Muscle layer of duodenum (tissue), 2 donors: ENCODE results near the gene FAM193A.
"Not testable (repeated sequence)": the region's sequence is repeated elsewhere in the genome, so short reads cannot be mapped to it uniquely, and the experiment has no call there.

ENCODE experiments used
- H3K27ac ChIP-seq: one replicate; pipeline ENCODE4 v1.7.0; 2013; ENCODE audit warnings: mild to moderate bottlenecking, low read length
- H3K27me3 ChIP-seq: one replicate; pipeline ENCODE4 v1.7.0; 2013; ENCODE audit warnings: low read depth, mild to moderate bottlenecking, control low read depth, low read length
- H3K36me3 ChIP-seq, 2 donors: one replicate each; pipeline ENCODE4 v1.7.0; 2013; ENCODE audit warnings: low read length in 2 of 2, control low read depth in 1 of 2, mild to moderate bottlenecking in 1 of 2; ENCODE audit not compliant: insufficient read depth in 2 of 2, control insufficient read depth in 1 of 2
- H3K4me1 ChIP-seq, 2 donors: one replicate each; pipeline ENCODE4 v1.7.0; 2013; ENCODE audit warnings: low read length in 2 of 2, mild to moderate bottlenecking in 2 of 2, control low read depth in 1 of 2, moderate library complexity in 1 of 2; ENCODE audit not compliant: insufficient read depth in 2 of 2, control insufficient read depth in 1 of 2
- H3K4me3 ChIP-seq, 2 donors: one replicate each; pipeline ENCODE4 v1.7.0; 2013; ENCODE audit warnings: low read length in 2 of 2, low read depth in 1 of 2, mild to moderate bottlenecking in 1 of 2
- H3K9me3 ChIP-seq, 2 donors: one replicate each; pipeline ENCODE4 v1.7.0; 2013; ENCODE audit warnings: low read length in 2 of 2, control low read depth in 1 of 2, mild to moderate bottlenecking in 1 of 2; ENCODE audit not compliant: control insufficient read depth in 1 of 2
- donor health status: healthy.

FAM193A gene

DNA sequence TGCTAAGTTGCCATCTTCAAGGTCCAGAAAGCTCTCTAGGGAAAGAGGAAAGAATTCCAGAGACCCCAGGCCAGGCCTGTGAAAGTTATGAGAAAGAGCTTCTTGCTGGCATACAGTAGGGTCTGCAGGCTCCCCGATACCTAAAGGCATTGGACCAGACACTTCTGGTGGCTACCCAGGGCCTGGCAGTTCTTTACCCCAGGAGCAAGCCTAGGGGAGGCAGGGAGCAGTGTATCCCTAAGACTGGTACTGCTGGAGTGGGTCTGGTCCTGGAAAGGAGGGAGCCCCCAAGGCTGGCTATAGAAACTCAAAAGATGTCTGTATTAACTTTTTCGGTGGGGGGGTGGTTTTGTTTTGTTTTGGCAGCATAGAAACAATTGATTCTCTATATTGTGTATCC, 19.8 kb upstream of the FAM193A start:
- no peaks in the 10 kb centered on the region for H3K27me3 ChIP-seq
- peaks cover 28 to 34% of the 10 kb centered on the region in 2 donors for H3K36me3 ChIP-seq
- peaks cover 4 to 14% of the 10 kb centered on the region in 2 donors for H3K4me1 ChIP-seq
- no peak overlapping the region for H3K4me3 ChIP-seq
- H3K9me3 ChIP-seq: no peaks in the 10 kb centered on the region
- no peak overlapping the region for H3K27ac ChIP-seq

DNA sequence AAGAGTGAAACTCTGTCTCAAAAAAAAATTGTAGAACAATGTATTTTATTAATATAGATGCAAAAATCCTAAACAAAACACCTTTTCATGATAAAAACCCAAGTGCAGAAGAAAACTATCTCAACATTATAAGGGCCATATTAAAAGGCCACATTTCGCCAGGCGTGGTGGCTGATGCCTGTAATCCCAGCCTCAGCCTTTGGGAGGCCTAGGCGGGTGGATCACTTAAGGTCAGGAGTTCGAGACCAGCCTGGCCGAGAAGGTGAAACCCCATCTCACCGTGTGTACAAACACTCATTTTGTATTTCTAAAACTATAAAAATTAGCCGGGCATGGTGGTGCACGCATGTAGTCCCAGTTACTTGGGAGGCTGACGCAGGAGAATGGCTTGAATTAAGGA, 9.9 kb upstream of the FAM193A start:
- no peak overlapping the region for H3K4me3 ChIP-seq
- no peaks in the 10 kb centered on the region for H3K36me3 ChIP-seq
- no peaks in the 10 kb centered on the region for H3K27me3 ChIP-seq
- no peaks in the 10 kb centered on the region for H3K4me1 ChIP-seq
- H3K9me3 ChIP-seq: no peaks in the 10 kb centered on the region
- H3K27ac ChIP-seq: no peak overlapping the region

DNA sequence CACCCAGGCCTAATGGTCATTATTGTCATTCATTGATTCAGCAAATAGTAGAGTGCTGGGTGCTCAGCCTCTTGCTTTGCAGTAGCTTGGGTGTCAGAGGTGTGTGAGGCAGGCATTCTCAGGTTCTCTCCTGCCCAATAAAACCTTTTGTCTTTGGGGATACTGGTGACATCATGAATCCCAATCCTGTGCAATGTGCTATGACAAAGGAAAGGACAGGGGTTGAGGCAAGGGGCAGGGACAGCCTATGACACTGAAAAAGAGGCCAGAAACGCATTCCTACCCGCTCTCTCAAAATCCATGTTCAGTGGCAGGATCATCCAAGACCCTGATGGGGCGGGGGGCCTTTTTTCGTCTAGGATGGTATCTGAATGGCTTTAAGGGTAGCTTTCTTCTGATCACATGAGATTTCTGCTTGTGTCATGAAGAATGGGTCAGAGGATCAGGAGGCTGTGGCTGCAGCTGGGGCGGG, 1.5 kb upstream of the FAM193A start:
- peak overlapping the region; percentile 74 for H3K27ac ChIP-seq
- peaks cover 0 to 21% of the 10 kb centered on the region in 2 donors for H3K4me1 ChIP-seq
- H3K27me3 ChIP-seq: no peaks in the 10 kb centered on the region
- H3K9me3 ChIP-seq: no peaks in the 10 kb centered on the region
- H3K4me3 ChIP-seq: peak overlapping the region; percentile 71 to 72
- H3K36me3 ChIP-seq: peaks cover 0 to 5% of the 10 kb centered on the region in 2 donors

DNA sequence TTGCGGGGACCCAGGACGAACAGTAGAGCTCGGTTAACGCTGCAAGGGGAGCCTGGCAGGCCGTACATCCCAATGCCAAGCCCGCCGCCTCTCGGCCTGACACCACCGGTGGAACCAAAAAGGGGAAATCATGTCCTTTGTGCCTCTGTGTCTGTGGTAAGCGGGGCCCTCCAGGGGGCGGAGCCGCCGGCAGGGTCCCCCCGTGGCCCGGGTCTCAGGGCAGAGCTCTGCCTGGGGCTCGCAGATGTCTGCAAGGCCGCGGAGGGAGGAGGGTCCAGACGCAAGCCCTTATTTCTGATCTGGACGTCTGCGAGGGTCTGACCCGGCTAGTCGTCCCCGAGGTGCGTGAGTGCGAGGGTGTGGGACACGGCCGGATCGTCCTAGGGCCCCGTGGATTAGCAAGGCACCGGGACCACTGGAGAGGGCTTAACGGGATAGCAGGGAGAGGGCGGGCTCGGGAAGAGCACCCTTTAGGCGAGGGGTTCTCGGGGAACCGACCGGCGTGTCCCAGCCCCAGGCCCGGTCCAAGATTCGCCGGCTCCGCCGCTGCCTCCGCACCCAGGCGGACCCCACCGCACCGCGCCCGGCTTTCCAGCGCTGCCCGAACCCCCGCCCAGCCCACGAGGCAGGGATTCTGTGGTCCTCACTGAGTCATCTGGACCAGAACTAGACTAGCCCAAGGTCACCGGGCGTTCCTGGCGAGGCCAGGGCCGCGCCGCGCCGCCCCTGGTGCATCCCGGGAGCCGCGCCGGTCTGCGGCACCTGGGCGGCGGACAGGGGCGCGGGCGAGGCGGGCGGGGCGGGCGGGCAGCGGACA, 863 bp upstream of the FAM193A start:
- Histone ChIP-seq H3K9me3 (no peaks in the 10 kb centered on the region), H3K4me1 (peaks cover 0 to 21% of the 10 kb centered on the region in 2 donors), H3K27me3 (no peaks in the 10 kb centered on the region), H3K36me3 (peaks cover 0 to 5% of the 10 kb centered on the region in 2 donors), H3K27ac (peak overlapping the region; percentile 74), H3K4me3 (peak overlapping the region; percentile 71 to 72)

DNA sequence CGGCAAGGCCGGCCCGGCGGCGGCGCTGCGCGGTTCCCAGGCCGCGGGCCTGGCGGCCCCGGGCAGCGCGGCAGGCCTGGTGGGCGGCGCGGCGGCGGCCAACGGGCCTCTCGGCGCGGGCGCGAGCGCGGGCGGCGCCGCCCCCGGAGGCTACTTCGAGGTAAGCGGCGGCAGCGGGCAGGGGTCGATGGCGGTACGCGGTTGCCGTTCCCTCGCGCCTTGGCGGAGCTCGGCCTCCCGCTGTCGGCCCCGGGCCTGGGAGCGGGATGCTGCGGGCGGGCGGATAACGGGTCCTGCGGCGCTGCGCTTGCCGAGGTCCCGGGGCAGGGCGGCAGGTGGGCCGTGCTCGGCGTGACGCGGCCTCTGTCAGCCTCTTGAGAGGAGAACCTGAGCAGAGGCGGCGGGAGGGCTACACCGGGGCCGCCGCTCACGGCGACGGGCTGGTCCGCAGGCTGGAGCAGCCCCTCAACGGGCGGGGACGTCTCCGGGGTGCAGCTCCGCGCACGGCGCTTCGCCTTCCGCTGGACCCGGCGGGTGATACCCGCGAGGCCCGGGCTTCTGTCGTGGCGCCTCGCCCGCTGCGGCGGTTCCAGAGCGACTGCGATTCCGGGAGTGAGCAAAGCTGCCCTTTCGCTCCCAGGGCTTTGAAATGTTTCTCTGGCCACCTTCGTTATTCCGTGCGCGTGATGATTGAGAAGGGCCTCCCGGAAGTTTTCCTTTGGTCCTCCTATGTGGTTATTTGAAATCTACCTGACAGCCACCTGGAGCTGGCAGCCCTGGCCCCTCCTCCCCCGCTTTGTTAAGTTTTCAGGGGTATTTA, 774 bp downstream of the FAM193A start:
- H3K27me3 ChIP-seq: no peaks in the 10 kb centered on the region
- peaks cover 0 to 21% of the 10 kb centered on the region in 2 donors for H3K4me1 ChIP-seq
- peaks cover 0 to 5% of the 10 kb centered on the region in 2 donors for H3K36me3 ChIP-seq
- H3K27ac ChIP-seq: peak overlapping the region; percentile 72
- peak overlapping the region; percentile 73 to 94 for H3K4me3 ChIP-seq
- no peaks in the 10 kb centered on the region for H3K9me3 ChIP-seq

DNA sequence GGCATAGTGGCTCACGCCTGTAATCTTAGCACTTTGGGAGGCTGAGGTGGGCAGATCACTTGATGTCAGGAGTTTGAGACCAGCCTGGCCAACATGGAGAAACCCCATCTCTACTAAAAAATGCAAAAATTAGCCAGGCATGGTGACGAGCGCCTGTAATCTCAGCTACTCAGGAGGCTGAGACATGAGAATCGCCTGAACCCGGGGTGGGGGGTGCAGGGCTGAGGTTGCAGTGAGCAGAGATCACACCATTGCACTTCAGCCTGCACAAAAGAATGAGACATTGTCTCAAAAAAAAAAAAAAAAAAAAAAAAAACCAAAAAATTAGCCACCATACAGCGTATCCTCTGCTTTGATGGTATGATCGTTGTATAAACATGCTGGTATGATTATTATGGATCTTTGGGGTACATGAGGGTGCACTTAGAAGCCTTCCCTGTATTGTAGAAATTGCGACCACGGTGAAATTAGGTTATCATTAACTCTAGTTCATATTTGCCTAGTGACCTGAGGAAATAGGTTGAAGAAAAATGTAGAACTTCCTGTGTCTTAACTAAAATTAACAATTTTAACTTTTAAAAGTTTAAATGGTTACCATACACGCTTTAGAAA, 7.2 kb downstream of the FAM193A start:
- H3K4me3 ChIP-seq, H3K27me3 ChIP-seq, H3K9me3 ChIP-seq, H3K36me3 ChIP-seq, H3K27ac ChIP-seq: not testable (repeated sequence)
- H3K4me1 ChIP-seq: peaks cover 0 to 16% of the 10 kb centered on the region in 2 donors

DNA sequence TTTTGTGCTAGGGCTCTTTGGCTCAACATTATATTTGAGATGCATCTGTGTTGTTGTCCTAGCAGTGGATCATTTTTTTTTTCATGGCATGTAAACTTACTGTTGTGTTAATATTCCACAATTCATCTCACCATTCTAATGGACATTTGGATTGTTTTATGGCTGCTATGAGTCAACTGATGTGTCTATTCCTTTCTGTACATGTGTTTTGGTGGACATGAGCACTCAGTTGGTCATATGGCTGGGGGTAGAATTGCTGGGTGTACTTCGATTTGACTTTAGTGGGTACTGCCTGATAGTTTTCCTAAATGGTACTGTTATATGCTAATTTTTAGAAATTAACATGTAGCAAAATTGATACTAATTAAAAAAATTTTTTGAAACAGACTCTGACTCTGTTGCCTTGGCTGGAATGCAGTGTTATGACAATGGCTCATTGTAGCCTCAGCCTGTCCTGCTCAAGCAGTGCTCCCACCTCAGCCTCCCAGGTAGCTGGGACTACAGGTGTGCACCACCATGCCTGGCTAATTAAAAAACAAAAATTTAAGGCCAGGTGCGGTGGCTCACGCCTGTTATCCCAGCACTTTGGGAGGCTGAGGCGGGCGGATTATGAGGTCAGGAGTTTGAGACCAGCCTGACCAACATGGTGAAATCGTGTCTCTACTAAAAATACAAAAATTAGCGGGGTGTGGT, 9.0 kb downstream of the FAM193A start:
- Histone ChIP-seq H3K36me3 (peaks cover 0 to 5% of the 10 kb centered on the region in 2 donors), H3K27me3 (no peaks in the 10 kb centered on the region), H3K9me3 (no peaks in the 10 kb centered on the region), H3K4me3 (no peak overlapping the region), H3K27ac (no peak overlapping the region), H3K4me1 (peaks cover 0 to 5% of the 10 kb centered on the region in 2 donors)

DNA sequence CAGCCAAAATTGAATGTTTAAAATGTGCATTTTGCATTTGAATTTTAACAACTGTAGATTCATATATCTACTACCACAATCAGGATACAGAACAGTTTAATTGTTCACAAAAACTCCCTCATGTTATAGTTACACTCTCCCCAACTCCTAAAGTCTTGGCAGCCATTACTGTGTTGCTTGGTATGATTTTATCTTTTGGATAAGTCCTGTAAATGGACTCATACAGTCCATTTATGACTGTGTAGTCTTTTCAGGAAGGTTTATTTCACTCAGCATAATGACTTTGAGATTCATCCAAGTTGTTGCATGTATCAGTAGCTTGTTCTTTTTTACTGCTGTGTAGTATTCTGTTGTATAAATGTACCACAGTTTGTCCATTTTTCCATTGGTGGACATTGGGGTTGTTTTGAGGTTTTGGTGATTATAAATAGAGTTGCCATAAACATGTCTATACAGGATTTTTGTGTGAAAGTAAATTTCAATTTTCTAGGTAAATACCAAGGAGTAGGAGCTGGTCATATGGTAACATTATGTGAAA, 9.9 kb downstream of the FAM193A start:
- peaks cover 0 to 5% of the 10 kb centered on the region in 2 donors for H3K36me3 ChIP-seq
- no peaks in the 10 kb centered on the region for H3K27me3 ChIP-seq
- peaks cover 0 to 5% of the 10 kb centered on the region in 2 donors for H3K4me1 ChIP-seq
- H3K27ac ChIP-seq: no peak overlapping the region
- no peaks in the 10 kb centered on the region for H3K9me3 ChIP-seq
- no peak overlapping the region for H3K4me3 ChIP-seq

DNA sequence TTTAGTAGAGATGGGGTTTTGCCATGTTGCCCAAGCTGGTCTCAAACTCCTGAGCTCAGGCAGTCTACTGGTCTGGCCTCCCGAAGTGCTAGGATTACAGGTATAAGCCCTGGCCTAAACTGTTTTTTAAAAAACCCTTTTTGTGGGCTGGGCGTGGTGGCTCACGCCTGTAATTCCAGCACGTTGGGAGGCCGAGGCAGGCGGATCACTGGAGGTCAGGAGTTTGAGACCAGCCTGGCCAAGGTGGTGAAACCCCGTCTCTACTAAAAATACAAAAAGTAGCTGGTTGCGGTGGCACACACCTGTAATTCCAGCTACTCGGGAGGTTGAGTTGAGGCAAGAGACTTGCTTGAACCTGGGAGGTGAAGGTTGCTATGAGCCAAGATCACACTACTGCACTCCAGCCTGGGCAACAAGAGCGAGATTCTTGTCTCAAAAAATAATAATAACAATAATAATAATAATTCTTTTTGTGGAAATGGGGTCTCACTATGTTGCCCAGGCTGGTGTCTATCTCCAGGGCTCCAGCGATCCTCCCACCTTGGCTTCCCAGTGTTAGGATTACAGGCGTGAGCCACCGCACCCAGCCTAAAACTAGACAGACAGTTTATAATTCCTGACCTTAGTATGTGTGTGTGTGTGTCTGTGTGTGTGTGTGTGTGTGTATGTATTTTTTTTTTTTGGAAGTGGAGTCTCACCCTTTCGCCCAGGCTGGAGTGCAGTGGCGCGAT, 10.7 kb downstream of the FAM193A start:
- H3K4me1 ChIP-seq, H3K4me3 ChIP-seq, H3K27me3 ChIP-seq, H3K9me3 ChIP-seq, H3K36me3 ChIP-seq, H3K27ac ChIP-seq: not testable (repeated sequence)

DNA sequence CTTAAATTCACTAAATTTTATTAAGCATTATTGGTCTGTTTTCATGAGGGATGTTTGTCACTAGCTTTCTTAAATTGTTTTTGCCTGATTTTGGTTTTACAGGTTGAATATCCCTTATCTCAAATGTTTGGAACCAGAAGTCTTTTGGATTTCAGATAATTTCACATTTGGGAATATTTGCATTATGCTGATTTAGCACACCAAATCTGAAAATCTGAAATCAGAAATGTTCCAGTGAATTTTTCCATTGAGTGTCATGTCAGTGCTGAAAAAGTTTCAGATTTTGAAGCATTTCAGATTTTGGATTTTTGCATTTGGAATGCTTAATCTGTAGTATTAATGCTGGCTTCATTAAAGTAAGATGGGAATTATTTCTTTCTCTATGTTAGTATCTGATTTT, 14.7 kb downstream of the FAM193A start:
- Histone ChIP-seq H3K27me3 (no peaks in the 10 kb centered on the region), H3K9me3 (no peaks in the 10 kb centered on the region), H3K4me3 (no peak overlapping the region), H3K4me1 (no peaks in the 10 kb centered on the region), H3K27ac (no peak overlapping the region), H3K36me3 (no peaks in the 10 kb centered on the region)
